PFSK-1 (cell line): Measurements from ENCODE around the gene CRISP1.

Source experiments
- FOXP2 ChIP-seq: optimal IDR thresholded peaks from 2 replicates; pipeline ENCODE3; 2011; ENCODE audit warnings: borderline replicate concordance, control low read depth, inconsistent platforms; ENCODE audit not compliant: insufficient read depth; ENCODE audit errors: extremely low read length, extremely low read depth
- POLR2AphosphoS5 ChIP-seq: IDR thresholded peaks from 2 replicates; pipeline ENCODE4 v1.6.1; 2012; ENCODE audit warnings: low read depth, mild to moderate bottlenecking, control low read depth, low read length, moderate library complexity
- REST ChIP-seq, 2 experiments: IDR thresholded peaks; 2 replicates each; pipeline versions ENCODE4 v1.6.1 to v1.8.0; 2011 to 2012; ENCODE audit warnings: low read depth in 2 of 2, low read length in 2 of 2, control low read depth in 1 of 2, inconsistent platforms in 1 of 2, mild to moderate bottlenecking in 1 of 2, moderate library complexity in 1 of 2; ENCODE audit not compliant: insufficient read depth in 1 of 2
- SIN3A ChIP-seq: IDR thresholded peaks from 2 replicates; pipeline ENCODE4 v1.6.1; 2012; ENCODE audit warnings: mild to moderate bottlenecking, low read length, moderate library complexity, borderline replicate concordance; ENCODE audit not compliant: insufficient read depth
- TAF1 ChIP-seq: IDR thresholded peaks from 2 replicates; pipeline ENCODE4 v1.6.1; 2012; ENCODE audit warnings: low read length, control low read depth, borderline replicate concordance; ENCODE audit not compliant: insufficient read depth

GRCh38 chr6:49787176-49787575, 79.2 kb downstream of the CRISP1 start, which contains the start of gene PGK2:
- TF ChIP-seq POLR2AphosphoS5 (no peak), SIN3A (no peak), REST (IDR thresholded peaks at IDR 0.05; ENCODE audit: insufficient read depth in 1 of 2, low read depth in 2 of 2, low read length in 2 of 2) (no peak), TAF1 (no peak), FOXP2 (no peak)
